Neural progenitor cell (in vitro differentiated cells): ENCODE data around the gene RB1. TPM values are rescaled to one million over a fixed set of nuclear protein-coding genes. Genes with fewer than 3 reads are reported as not detected.
"Not testable (repeated sequence)": the region's sequence is repeated elsewhere in the genome, so short reads cannot be mapped to it uniquely, and the experiment has no call there.

Experiments used
- DNase-seq: peaks from one replicate; pipeline ENCODE4 v3.0.0-alpha.2; 2016; ENCODE audit warnings: low spot score
- H2AFZ ChIP-seq: fragments of 200-600 bp; sonication (generic); replicated peaks from 2 replicates; pipeline ENCODE4 v1.6.1; 2016; ENCODE audit warnings: antibody characterized with exemption
- H3F3A ChIP-seq: fragments of 200-600 bp; sonication (generic); 2 replicates; pipeline ENCODE4 v1.6.1; 2016; ENCODE audit warnings: antibody characterized with exemption, low read depth
- H3K27ac ChIP-seq: fragments of 200-600 bp; sonication (generic); 2 replicates; pipeline ENCODE4 v1.5.1; 2016; ENCODE audit warnings: mild to moderate bottlenecking
- H3K27me3 ChIP-seq: fragments of 200-600 bp; sonication (generic); 2 replicates; pipeline ENCODE4 v1.6.1; 2016; ENCODE audit warnings: mild to moderate bottlenecking, moderate library complexity
- H3K36me3 ChIP-seq: fragments of 200-600 bp; sonication (generic); 2 replicates; pipeline ENCODE4 v1.5.1; 2016
- H3K4me1 ChIP-seq: fragments of 200-600 bp; sonication (generic); 2 replicates; pipeline ENCODE4 v1.6.1; 2016; ENCODE audit warnings: mixed run types
- H3K4me2 ChIP-seq: fragments of 200-600 bp; sonication (generic); 2 replicates; pipeline ENCODE4 v1.6.1; 2016
- H3K4me3 ChIP-seq: fragments of 200-600 bp; sonication (generic); 2 replicates; pipeline ENCODE4 v1.5.1; 2016
- H3K79me2 ChIP-seq: fragments of 200-600 bp; sonication (generic); 2 replicates; pipeline ENCODE4 v1.6.1; 2016; ENCODE audit warnings: low read depth
- H3K9ac ChIP-seq: fragments of 200-600 bp; sonication (generic); 2 replicates; pipeline ENCODE4 v1.6.1; 2016
- H3K9me3 ChIP-seq: fragments of 200-600 bp; sonication (generic); 2 replicates; pipeline ENCODE4 v1.5.1; 2016; ENCODE audit warnings: low read depth
- H4K20me1 ChIP-seq: fragments of 200-600 bp; sonication (generic); 2 replicates; pipeline ENCODE4 v1.6.1; 2016; ENCODE audit warnings: low read depth
- H3K27ac Mint-ChIP-seq: 3 replicates; pipeline ENCODE4 v1.8.0; 2021; ENCODE audit warnings: mixed read lengths
- H3K27me3 Mint-ChIP-seq: 2 replicates; pipeline ENCODE4 v1.8.0; 2022; ENCODE audit warnings: low read depth, mild to moderate bottlenecking, inconsistent platforms, moderate library complexity, mixed read lengths; ENCODE audit not compliant: insufficient read depth
- H3K36me3 Mint-ChIP-seq: 3 replicates; pipeline ENCODE4 v1.8.0; 2021; ENCODE audit warnings: mixed read lengths
- H3K4me1 Mint-ChIP-seq: 3 replicates; pipeline ENCODE4 v1.8.0; 2021; ENCODE audit warnings: mixed read lengths
- H3K4me3 Mint-ChIP-seq: 3 replicates; pipeline ENCODE4 v1.8.0; 2021; ENCODE audit warnings: mild to moderate bottlenecking, moderate library complexity, mixed read lengths
- H3K9me3 Mint-ChIP-seq: 3 replicates; pipeline ENCODE4 v1.8.0; 2020; ENCODE audit warnings: mixed read lengths
- EZH2 ChIP-seq: fragments of 200-600 bp; sonication (generic); IDR thresholded peaks from 2 replicates; pipeline ENCODE4 v1.6.1; 2017; ENCODE audit warnings: antibody characterized with exemption, mild to moderate bottlenecking, moderate library complexity
- EZH2phosphoT487 ChIP-seq: fragments of 200-600 bp; sonication (generic); IDR thresholded peaks from 2 replicates; pipeline ENCODE4 v1.6.1; 2017; ENCODE audit warnings: antibody characterized with exemption
- total RNA-seq: library from RNA; depleted of rRNA; stranded (reverse); fragments of >200 nt; gene quantifications from 2 replicates; pipeline ENCODE4 v1.2.3, GENCODE V29; 2015; ENCODE audit warnings: low replicate concordance
- TF ChIP-seq, protein P1 (sequence below): fragments of 200-600 bp; sonication (generic); IDR thresholded peaks from 2 replicates; pipeline ENCODE4 v1.5.1; 2017; ENCODE audit warnings: antibody characterized with exemption, mild to moderate bottlenecking

Gene RB1
- total RNA-seq, 1 donor from 2014 or later, result 39.5 TPM

DNA sequence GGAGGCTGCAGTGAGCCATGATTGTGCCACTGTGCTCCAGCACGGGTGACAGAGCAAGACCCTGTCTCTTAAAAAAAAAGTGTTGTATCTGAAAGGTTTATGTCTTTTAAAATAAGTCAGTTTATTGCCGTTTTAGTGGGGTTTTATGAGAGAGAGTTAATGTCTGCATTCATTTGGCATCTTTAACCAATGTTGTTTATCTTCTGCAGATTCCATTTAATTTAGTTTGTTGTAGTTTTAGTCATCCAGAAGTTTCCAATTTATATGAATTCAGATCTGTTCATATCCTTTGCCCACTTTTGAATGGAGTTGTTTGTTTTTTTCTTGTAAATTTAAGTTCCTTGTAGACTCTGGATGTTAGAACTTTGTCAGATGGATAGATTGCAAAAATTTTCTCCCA, 146.1 kb downstream of the RB1 start:
- Histone ChIP-seq H3K27me3 (no peaks in the 10 kb centered on the region), H2AFZ (no peak overlapping the region), H3K9me3 (peaks cover 7% of the 10 kb centered on the region), H3K27ac (no peak overlapping the region), H3K4me1 (no peaks in the 10 kb centered on the region), H3K36me3 (no peaks in the 10 kb centered on the region), H3K9ac (no peak overlapping the region), H4K20me1 (no peaks in the 10 kb centered on the region), H3K4me2 (no peak overlapping the region), H3F3A (no peaks in the 10 kb centered on the region), H3K79me2 (peaks cover 3% of the 10 kb centered on the region), H3K4me3 (no peak overlapping the region)
- DNase-seq, result no peak
- TF ChIP-seq EZH2phosphoT487 (no peak), EZH2 (no peak)
- TF ChIP-seq, protein P1, sequence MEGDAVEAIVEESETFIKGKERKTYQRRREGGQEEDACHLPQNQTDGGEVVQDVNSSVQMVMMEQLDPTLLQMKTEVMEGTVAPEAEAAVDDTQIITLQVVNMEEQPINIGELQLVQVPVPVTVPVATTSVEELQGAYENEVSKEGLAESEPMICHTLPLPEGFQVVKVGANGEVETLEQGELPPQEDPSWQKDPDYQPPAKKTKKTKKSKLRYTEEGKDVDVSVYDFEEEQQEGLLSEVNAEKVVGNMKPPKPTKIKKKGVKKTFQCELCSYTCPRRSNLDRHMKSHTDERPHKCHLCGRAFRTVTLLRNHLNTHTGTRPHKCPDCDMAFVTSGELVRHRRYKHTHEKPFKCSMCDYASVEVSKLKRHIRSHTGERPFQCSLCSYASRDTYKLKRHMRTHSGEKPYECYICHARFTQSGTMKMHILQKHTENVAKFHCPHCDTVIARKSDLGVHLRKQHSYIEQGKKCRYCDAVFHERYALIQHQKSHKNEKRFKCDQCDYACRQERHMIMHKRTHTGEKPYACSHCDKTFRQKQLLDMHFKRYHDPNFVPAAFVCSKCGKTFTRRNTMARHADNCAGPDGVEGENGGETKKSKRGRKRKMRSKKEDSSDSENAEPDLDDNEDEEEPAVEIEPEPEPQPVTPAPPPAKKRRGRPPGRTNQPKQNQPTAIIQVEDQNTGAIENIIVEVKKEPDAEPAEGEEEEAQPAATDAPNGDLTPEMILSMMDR, result no peak
- H3K4me1 Mint-ChIP-seq, result no peaks in the 10 kb centered on the region
- peaks cover 12% of the 10 kb centered on the region for H3K9me3 Mint-ChIP-seq
- H3K27me3 Mint-ChIP-seq, result no peaks in the 10 kb centered on the region
- H3K36me3 Mint-ChIP-seq, result peaks cover 4% of the 10 kb centered on the region
- H3K27ac Mint-ChIP-seq, result no peak overlapping the region
- H3K4me3 Mint-ChIP-seq, result no peak overlapping the region

DNA sequence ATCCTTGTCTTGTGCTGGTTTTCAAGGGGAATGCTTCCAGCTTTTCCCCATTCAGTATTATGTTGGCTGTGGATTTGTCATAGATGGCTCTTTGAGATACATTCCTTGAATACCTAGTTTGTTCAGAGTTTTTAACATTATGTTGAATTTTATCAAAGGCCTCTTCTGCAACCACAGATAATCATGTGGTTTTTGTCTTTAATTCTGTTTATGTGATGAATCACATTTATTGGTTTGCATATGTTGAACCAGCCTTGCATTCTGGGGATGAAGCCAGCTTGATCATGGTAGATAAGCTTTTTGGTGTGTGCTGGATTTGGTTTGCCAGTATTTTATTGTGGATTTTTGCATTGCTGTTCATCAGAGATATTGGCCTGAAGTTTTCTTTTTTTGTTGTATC, 147.6 kb downstream of the RB1 start:
- H3K4me2 ChIP-seq, DNase-seq, H3K36me3 ChIP-seq, H3K4me3 ChIP-seq, H3F3A ChIP-seq, H3K9me3 ChIP-seq, H4K20me1 ChIP-seq, H3K9ac ChIP-seq, H3K4me1 Mint-ChIP-seq, H3K79me2 ChIP-seq, H2AFZ ChIP-seq, H3K27me3 ChIP-seq, H3K27me3 Mint-ChIP-seq, H3K4me3 Mint-ChIP-seq, H3K4me1 ChIP-seq, H3K27ac ChIP-seq, H3K27ac Mint-ChIP-seq, H3K36me3 Mint-ChIP-seq: not testable (repeated sequence)
- H3K9me3 Mint-ChIP-seq, result peaks cover 12% of the 10 kb centered on the region

DNA sequence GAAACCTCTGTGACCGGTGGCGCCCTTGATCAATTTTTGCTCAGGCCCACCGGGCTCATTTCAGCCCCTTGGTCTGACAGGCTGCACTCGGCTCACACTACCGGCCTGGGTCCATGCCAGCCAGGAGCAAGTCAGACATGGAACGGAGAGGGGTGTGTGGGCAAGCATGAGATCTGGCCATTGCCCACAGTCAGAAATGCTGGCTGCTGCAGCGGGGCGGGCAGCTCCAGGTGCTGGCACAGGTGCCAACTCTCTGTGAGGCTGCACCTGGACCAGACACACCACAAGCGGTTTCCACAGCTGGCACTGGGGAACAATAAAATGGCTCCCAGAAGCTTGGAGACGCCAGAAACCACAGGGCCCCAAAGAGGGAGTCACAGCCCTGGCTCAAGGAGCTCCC, 153.0 kb downstream of the RB1 start:
- no peak overlapping the region for H3K4me2 ChIP-seq
- H3K9ac ChIP-seq, result no peak overlapping the region
- Mint-ChIP-seq H3K4me1 (no peaks in the 10 kb centered on the region), H3K9me3 (peaks cover 2% of the 10 kb centered on the region), H3K27ac (no peak overlapping the region), H3K4me3 (no peak overlapping the region), H3K27me3 (no peaks in the 10 kb centered on the region), H3K36me3 (peaks cover 17% of the 10 kb centered on the region)
- no peaks in the 10 kb centered on the region for H3K4me1 ChIP-seq
- no peak for DNase-seq
- H3K27me3 ChIP-seq, result no peaks in the 10 kb centered on the region
- no peak for TF ChIP-seq EZH2
- no peak for TF ChIP-seq EZH2phosphoT487
- TF ChIP-seq, protein P1, result no peak
- H3K79me2 ChIP-seq, result no peaks in the 10 kb centered on the region
- no peak overlapping the region for H3K4me3 ChIP-seq
- no peaks in the 10 kb centered on the region for H3F3A ChIP-seq
- H2AFZ ChIP-seq, result no peak overlapping the region
- H3K9me3 ChIP-seq, result no peaks in the 10 kb centered on the region
- no peak overlapping the region for H3K27ac ChIP-seq
- no peaks in the 10 kb centered on the region for H3K36me3 ChIP-seq
- H4K20me1 ChIP-seq, result no peaks in the 10 kb centered on the region

- H3K4me1 ChIP-seq, result no peaks in the 10 kb centered on the region
- H4K20me1 ChIP-seq, result no peaks in the 10 kb centered on the region
- H3K4me3 Mint-ChIP-seq, result no peak overlapping the region
- no peaks in the 10 kb centered on the region for H3K9me3 ChIP-seq
- no peaks in the 10 kb centered on the region for H3K36me3 ChIP-seq
- DNase-seq, result no peak
- no peaks in the 10 kb centered on the region for H3K4me1 Mint-ChIP-seq
- H3K27me3 Mint-ChIP-seq, result no peaks in the 10 kb centered on the region
- H3K4me2 ChIP-seq, result no peak overlapping the region
- no peak overlapping the region for H3K27ac ChIP-seq
- TF ChIP-seq EZH2 (no peak), EZH2phosphoT487 (no peak)
- TF ChIP-seq, protein P1, result no peak
- no peaks in the 10 kb centered on the region for H3K27me3 ChIP-seq
- peaks cover 19% of the 10 kb centered on the region for H3K36me3 Mint-ChIP-seq
- no peaks in the 10 kb centered on the region for H3F3A ChIP-seq
- no peak overlapping the region for H2AFZ ChIP-seq
- H3K27ac Mint-ChIP-seq, result no peak overlapping the region
- H3K9me3 Mint-ChIP-seq, result no peaks in the 10 kb centered on the region
- H3K79me2 ChIP-seq, result no peaks in the 10 kb centered on the region
- H3K4me3 ChIP-seq, result no peak overlapping the region
- no peak overlapping the region for H3K9ac ChIP-seq
Observed at GRCh38 chr13:48457578-48458242, 154.2 kb downstream of the RB1 start.
